PC-3 (cell line): ENCODE results near the gene IRF3. TPM values are rescaled to one million over a fixed set of nuclear protein-coding genes. Genes with fewer than 3 reads are reported as not detected.

Source experiments
- ATAC-seq: fragments of 200-7000 bp; cut with Tn5 transposase; 2 replicates; pipeline ENCODE4 v1.9.1; 2020; ENCODE audit warnings: mild to moderate bottlenecking, moderate library complexity
- BruUV-seq: library from RNA; stranded (reverse); fragments of 400-500 nt; replicated peaks from 2 replicates; lab custom pipeline; 2021; lab: Mats Ljungman, UMichigan
- CTCF ChIA-PET: fragments of 300-600 bp; sonication (Branson Sonifier 250); formaldehyde crosslinking; loops from one replicate; lab custom pipeline; 2022; ENCODE audit warnings: antibody characterized with exemption; lab: Charles Lee
- POLR2A ChIA-PET: fragments of 300-600 bp; sonication (Branson Sonifier 250); formaldehyde crosslinking; loops from one replicate; lab custom pipeline; 2022; ENCODE audit warnings: antibody characterized with exemption; ENCODE audit not compliant: unreplicated experiment; lab: Charles Lee
- DNase-seq: peaks from one replicate; pipeline ENCODE4 v3.0.0-alpha.2; 2015
- H2AFZ ChIP-seq: fragments of 300-600 bp; sonication (generic); 2 replicates; pipeline ENCODE4 v1.6.0; 2016; ENCODE audit warnings: antibody characterized with exemption, low read length
- H3F3A ChIP-seq: fragments of 300-600 bp; sonication (generic); one replicate; pipeline ENCODE4 v1.6.0; 2017; ENCODE audit warnings: antibody characterized with exemption, low read length, control low read depth, mild to moderate bottlenecking; ENCODE audit not compliant: unreplicated experiment
- H3K27ac ChIP-seq: fragments of 300-600 bp; sonication (generic); 2 replicates; pipeline ENCODE4 v1.5.1; 2016; ENCODE audit warnings: mild to moderate bottlenecking, low read length
- H3K27me3 ChIP-seq: fragments of 300-600 bp; sonication (generic); 2 replicates; pipeline ENCODE4 v1.6.1; 2016; ENCODE audit warnings: low read length, mixed read lengths
- H3K36me3 ChIP-seq: fragments of 300-600 bp; sonication (generic); 2 replicates; pipeline ENCODE4 v1.6.1; 2016; ENCODE audit warnings: low read depth, mixed run types, low read length, mixed read lengths
- H3K4me1 ChIP-seq: fragments of 300-600 bp; sonication (generic); 2 replicates; pipeline ENCODE4 v1.5.1; 2016; ENCODE audit warnings: low read length; ENCODE audit not compliant: insufficient read depth
- H3K4me2 ChIP-seq: fragments of 300-600 bp; sonication (generic); 2 replicates; pipeline ENCODE4 v1.6.0; 2016; ENCODE audit warnings: low read length
- H3K4me3 ChIP-seq: fragments of 300-600 bp; sonication (generic); 2 replicates; pipeline ENCODE4 v1.5.1; 2016; ENCODE audit warnings: mild to moderate bottlenecking, low read length, mixed read lengths
- H3K79me2 ChIP-seq: fragments of 300-600 bp; sonication (generic); 2 replicates; pipeline ENCODE4 v1.6.1; 2017; ENCODE audit warnings: low read length, mixed read lengths
- H3K9ac ChIP-seq: fragments of 300-600 bp; sonication (generic); 2 replicates; pipeline ENCODE4 v1.6.0; 2016; ENCODE audit warnings: mild to moderate bottlenecking, low read length
- H3K9me2 ChIP-seq: fragments of 300-600 bp; sonication (generic); replicated peaks from 2 replicates; pipeline ENCODE4 v1.6.1; 2016; ENCODE audit warnings: mixed run types, low read length, mixed read lengths
- H3K9me3 ChIP-seq: fragments of 300-600 bp; sonication (generic); 2 replicates; pipeline ENCODE4 v1.6.1; 2016; ENCODE audit warnings: low read length, mixed read lengths
- H4K20me1 ChIP-seq: fragments of 300-600 bp; sonication (generic); 2 replicates; pipeline ENCODE4 v1.6.1; 2016; ENCODE audit warnings: low read length, mixed read lengths
- CTCF ChIP-seq: fragments of 300-600 bp; sonication (generic); conservative IDR thresholded peaks from 2 replicates; pipeline ENCODE4 v1.5.1; 2017; ENCODE audit warnings: antibody characterized with exemption, low read depth, mild to moderate bottlenecking, low read length
- EZH2 ChIP-seq: fragments of 300-600 bp; sonication (generic); IDR thresholded peaks from one replicate; pipeline ENCODE4 v1.6.1; 2017; ENCODE audit warnings: antibody characterized with exemption, mild to moderate bottlenecking, low read length; ENCODE audit not compliant: unreplicated experiment
- EZH2phosphoT487 ChIP-seq: fragments of 300-600 bp; sonication (generic); IDR thresholded peaks from 2 replicates; pipeline ENCODE4 v1.6.1; 2018; ENCODE audit warnings: mild to moderate bottlenecking, antibody characterized with exemption, low read length, borderline replicate concordance
- intact Hi-C: fragments of 100-400 bp; cut with micrococcal nuclease; formaldehyde crosslinking; loops from 2 replicates; pipeline ENCODE4 v1.9.0; 2023
- total RNA-seq: library from RNA; depleted of rRNA; stranded (reverse); fragments of >200 nt; gene quantifications from 2 replicates; pipeline ENCODE4 v1.2.3, GENCODE V29; 2014

Gene IRF3
- total RNA-seq, 1 experiment from 2014 or later = 236 TPM

- Histone ChIP-seq H3K9ac (no peak overlapping the region), H3K36me3 (peaks cover 37% of the 10 kb centered on the region), H3K4me1 (peaks cover 29% of the 10 kb centered on the region), H3K9me3 (no peaks in the 10 kb centered on the region), H3K27me3 (no peaks in the 10 kb centered on the region), H3F3A (peaks cover 8% of the 10 kb centered on the region), H3K4me2 (no peak overlapping the region), H3K9me2 (no peaks in the 10 kb centered on the region), H3K27ac (no peak overlapping the region), H3K79me2 (peaks cover 21% of the 10 kb centered on the region), H4K20me1 (0 out of 2 replicates have a peak, but pooled peaks cover 3% of the 10 kb centered on the region), H3K4me3 (no peak overlapping the region), H2AFZ (no peak overlapping the region)
- no peak for ATAC-seq
- ChIA-PET CTCF (no interaction called here), POLR2A (no interaction called here)
- intact Hi-C loops = no loop called here
- BruUV-seq = no TSS peak
- no peak for DNase-seq
- TF ChIP-seq EZH2 (no peak), EZH2phosphoT487 (no peak), CTCF (no peak)
These were observed 48.7 kb downstream of the IRF3 start for GRCh38 chr19:49616945-49617344.

GRCh38 chr19:49616532-49616931 lies 49.1 kb downstream of the IRF3 start:
- Histone ChIP-seq H3K9ac (no peak overlapping the region), H4K20me1 (0 out of 2 replicates have a peak, but pooled peaks cover 3% of the 10 kb centered on the region), H3K4me1 (peaks cover 29% of the 10 kb centered on the region), H3K4me3 (no peak overlapping the region), H2AFZ (no peak overlapping the region), H3K4me2 (no peak overlapping the region), H3F3A (peaks cover 8% of the 10 kb centered on the region), H3K36me3 (peaks cover 34% of the 10 kb centered on the region), H3K79me2 (peaks cover 22% of the 10 kb centered on the region), H3K9me2 (no peaks in the 10 kb centered on the region), H3K9me3 (no peaks in the 10 kb centered on the region), H3K27ac (no peak overlapping the region), H3K27me3 (no peaks in the 10 kb centered on the region)
- DNase-seq (no peak), ATAC-seq (no peak)
- BruUV-seq = no TSS peak
- ChIA-PET POLR2A (no interaction called here), CTCF (no interaction called here)
- TF ChIP-seq CTCF (no peak), EZH2phosphoT487 (no peak), EZH2 (no peak)
- intact Hi-C loops = no loop called here

- Histone ChIP-seq H3K4me1 (peaks cover 29% of the 10 kb centered on the region), H3K9ac (no peak overlapping the region), H2AFZ (no peak overlapping the region), H3K79me2 (peaks cover 28% of the 10 kb centered on the region), H3K9me3 (no peaks in the 10 kb centered on the region), H4K20me1 (0 out of 2 replicates have a peak, but pooled peaks cover 3% of the 10 kb centered on the region), H3K27ac (no peak overlapping the region), H3K9me2 (no peaks in the 10 kb centered on the region), H3K27me3 (no peaks in the 10 kb centered on the region), H3K36me3 (peaks cover 35% of the 10 kb centered on the region), H3K4me3 (no peak overlapping the region), H3F3A (peaks cover 8% of the 10 kb centered on the region), H3K4me2 (no peak overlapping the region)
- CTCF ChIA-PET = no interaction called here
- no TSS peak for BruUV-seq
- intact Hi-C loops = no loop called here
- no peak for TF ChIP-seq CTCF
- TF ChIP-seq EZH2 = no peak
- POLR2A ChIA-PET = no interaction called here
- ATAC-seq (no peak), DNase-seq (no peak)
These were observed 49.8 kb downstream of the IRF3 start for GRCh38 chr19:49615861-49616260.
